ENCODE measurements around the gene FAR1.

Gene FAR1

GRCh38 chr11:13692172-13692571 lies 23.7 kb downstream of the FAR1 start:
- no peak for TF ChIP-seq CTCF (IDR thresholded peaks at IDR 0.05; ENCODE audit: insufficient read depth, low read length, poor library complexity, severe bottlenecking)
- no peak for TF ChIP-seq EZH2phosphoT487 (conservative IDR thresholded peaks at IDR 0.05; ENCODE audit: low read length)
- no peaks in the 10 kb centered on the region for H3F3A ChIP-seq (ENCODE audit: insufficient read depth)
- no peak overlapping the region for H3K9ac ChIP-seq (ENCODE audit: low read length)
- no peak overlapping the region for H2AFZ ChIP-seq (ENCODE audit: low read depth, low read length, severe bottlenecking)
- no peaks in the 10 kb centered on the region for H3K27me3 ChIP-seq (ENCODE audit: low read length)
- peaks cover 93% of the 10 kb centered on the region for H3K79me2 ChIP-seq (ENCODE audit: insufficient read depth, low read length)
- no peak overlapping the region for H3K4me3 ChIP-seq (ENCODE audit: insufficient read depth, low read length, poor library complexity, severe bottlenecking)
- H3K9me3 ChIP-seq (ENCODE audit: insufficient read depth, low read length) = no peaks in the 10 kb centered on the region
- peaks cover 29% of the 10 kb centered on the region; the same call in 1 of the 2 replicates for H3K36me3 ChIP-seq (ENCODE audit: low read length)
- H4K20me1 ChIP-seq (ENCODE audit: low read depth, low read length) = peaks cover 57% of the 10 kb centered on the region
- H3K27ac ChIP-seq (ENCODE audit: low read depth, low read length) = no peak overlapping the region
- H3K4me2 ChIP-seq (ENCODE audit: low read depth, low read length, poor library complexity, severe bottlenecking) = no peak overlapping the region
- H3K9me2 ChIP-seq (replicated peaks; ENCODE audit: insufficient read depth, low read length) = no peaks in the 10 kb centered on the region

- H3F3A ChIP-seq (ENCODE audit: insufficient read depth) = no peaks in the 10 kb centered on the region
- H3K36me3 ChIP-seq (ENCODE audit: low read length) = peaks cover 25% of the 10 kb centered on the region; the same call in 1 of the 2 replicates
- no peak overlapping the region for H2AFZ ChIP-seq (ENCODE audit: low read depth, low read length, severe bottlenecking)
- H3K9me2 ChIP-seq (replicated peaks; ENCODE audit: insufficient read depth, low read length) = no peaks in the 10 kb centered on the region
- H3K4me2 ChIP-seq (ENCODE audit: low read depth, low read length, poor library complexity, severe bottlenecking) = no peak overlapping the region
- no peaks in the 10 kb centered on the region for H3K9me3 ChIP-seq (ENCODE audit: insufficient read depth, low read length)
- H3K9ac ChIP-seq (ENCODE audit: low read length) = no peak overlapping the region
- peaks cover 46% of the 10 kb centered on the region for H4K20me1 ChIP-seq (ENCODE audit: low read depth, low read length)
- H3K27ac ChIP-seq (ENCODE audit: low read depth, low read length) = no peak overlapping the region
- H3K27me3 ChIP-seq (ENCODE audit: low read length) = no peaks in the 10 kb centered on the region
- TF ChIP-seq CTCF (IDR thresholded peaks at IDR 0.05; ENCODE audit: insufficient read depth, low read length, poor library complexity, severe bottlenecking) = no peak
- TF ChIP-seq EZH2phosphoT487 (conservative IDR thresholded peaks at IDR 0.05; ENCODE audit: low read length) = no peak
- peaks cover 76% of the 10 kb centered on the region for H3K79me2 ChIP-seq (ENCODE audit: insufficient read depth, low read length)
- no peak overlapping the region for H3K4me3 ChIP-seq (ENCODE audit: insufficient read depth, low read length, poor library complexity, severe bottlenecking)
These were observed 25.6 kb downstream of the FAR1 start for GRCh38 chr11:13694115-13694514.

- no peak for TF ChIP-seq CTCF (IDR thresholded peaks at IDR 0.05; ENCODE audit: insufficient read depth, low read length, poor library complexity, severe bottlenecking)
- no peak for TF ChIP-seq EZH2phosphoT487 (conservative IDR thresholded peaks at IDR 0.05; ENCODE audit: low read length)
- Histone ChIP-seq H3K9ac (ENCODE audit: low read length) (no peak overlapping the region), H3K27ac (ENCODE audit: low read depth, low read length) (no peak overlapping the region), H3K4me3 (ENCODE audit: insufficient read depth, low read length, poor library complexity, severe bottlenecking) (no peak overlapping the region), H3K79me2 (ENCODE audit: insufficient read depth, low read length) (peaks cover 58% of the 10 kb centered on the region), H3K4me2 (ENCODE audit: low read depth, low read length, poor library complexity, severe bottlenecking) (no peak overlapping the region), H3K9me3 (ENCODE audit: insufficient read depth, low read length) (no peaks in the 10 kb centered on the region), H4K20me1 (ENCODE audit: low read depth, low read length) (peaks cover 39% of the 10 kb centered on the region), H2AFZ (ENCODE audit: low read depth, low read length, severe bottlenecking) (no peak overlapping the region), H3F3A (ENCODE audit: insufficient read depth) (peaks cover 4% of the 10 kb centered on the region; the same call in 1 of the 2 replicates), H3K36me3 (ENCODE audit: low read length) (peaks cover 38% of the 10 kb centered on the region; the same call in 1 of the 2 replicates), H3K9me2 (replicated peaks; ENCODE audit: insufficient read depth, low read length) (no peaks in the 10 kb centered on the region), H3K27me3 (ENCODE audit: low read length) (no peaks in the 10 kb centered on the region)
These were observed 27.4 kb downstream of the FAR1 start for GRCh38 chr11:13695886-13696285.
